Fibroblast of lung (primary cell): ENCODE results near the gene SLC11A2.

ENCODE experiments used
- CTCF ChIP-seq, 2 donors: IDR thresholded peaks in 1 of 2; conservative IDR thresholded peaks in 1 of 2; 1 replicate in 1 of 2; 2 replicates in 1 of 2; pipeline ENCODE4 v1.5.1; 2011 to 2012; ENCODE audit warnings: low read length in 2 of 2, control low read depth in 1 of 2, inconsistent platforms in 1 of 2, low read depth in 1 of 2, mild to moderate bottlenecking in 1 of 2
- EZH2 ChIP-seq: IDR thresholded peaks from 2 replicates; pipeline ENCODE4 v1.5.1; 2012; ENCODE audit warnings: low read length, control low read depth, mild to moderate bottlenecking; ENCODE audit errors: missing control alignments

- TF ChIP-seq CTCF (conservative IDR thresholded peaks at IDR 0.05 in 1 of 2, IDR thresholded peaks at IDR 0.05 in 1 of 2; ENCODE audit: low read depth in 1 of 2, low read length in 2 of 2) (no peak), EZH2 (no peak)
Observed at GRCh38 chr12:50990147-50990727, 35.9 kb downstream of the SLC11A2 start.
